Measurements from ENCODE around the gene CASKIN1. TPM values are rescaled to one million over a fixed set of nuclear protein-coding genes. Genes with fewer than 3 reads are reported as not detected.

The CASKIN1 gene
- total and polyA plus RNA-seq, 4 donors, result under 0.01 to 0.17 (median 0.09) TPM; not detected in 1

DNA sequence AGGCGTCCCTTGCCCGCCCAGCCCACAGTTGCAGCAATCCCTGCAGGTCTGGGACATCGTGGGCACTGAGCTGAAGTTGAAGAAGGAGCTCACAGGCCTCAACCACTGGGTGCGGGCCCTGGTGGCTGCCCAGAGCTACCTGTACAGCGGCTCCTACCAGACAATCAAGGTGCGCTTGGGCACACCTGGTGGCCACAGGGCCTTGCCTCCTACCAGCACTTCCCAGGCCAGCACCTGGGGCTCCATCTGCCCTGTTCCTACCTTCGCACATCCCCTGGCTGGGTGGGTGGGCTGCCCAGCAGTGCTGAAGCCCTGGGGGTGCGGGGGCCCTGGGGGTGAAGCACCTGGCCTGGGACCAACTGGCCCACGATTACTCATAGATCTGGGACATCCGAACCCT is 21.0 kb downstream of the CASKIN1 start:
- H3K9ac ChIP-seq (ENCODE audit: low read depth in 1 of 2, low read length in 2 of 2), result no peak overlapping the region
- H3K9me3 ChIP-seq (ENCODE audit: control insufficient read depth in 4 of 4, low read length in 3 of 4), result no peaks in the 10 kb centered on the region
- H3K27ac ChIP-seq (ENCODE audit: low read depth in 1 of 2, low read length in 2 of 2), result no peak overlapping the region
- no peak for DNase-seq (ENCODE audit: low spot score)
- WGBS, result 96% methylated on average over 10 of the region's 10 CpGs
- no peaks in the 10 kb centered on the region for H3K27me3 ChIP-seq (ENCODE audit: control insufficient read depth in 4 of 4, insufficient read depth in 4 of 4, low read length in 3 of 4)
- TF ChIP-seq, protein P1, sequence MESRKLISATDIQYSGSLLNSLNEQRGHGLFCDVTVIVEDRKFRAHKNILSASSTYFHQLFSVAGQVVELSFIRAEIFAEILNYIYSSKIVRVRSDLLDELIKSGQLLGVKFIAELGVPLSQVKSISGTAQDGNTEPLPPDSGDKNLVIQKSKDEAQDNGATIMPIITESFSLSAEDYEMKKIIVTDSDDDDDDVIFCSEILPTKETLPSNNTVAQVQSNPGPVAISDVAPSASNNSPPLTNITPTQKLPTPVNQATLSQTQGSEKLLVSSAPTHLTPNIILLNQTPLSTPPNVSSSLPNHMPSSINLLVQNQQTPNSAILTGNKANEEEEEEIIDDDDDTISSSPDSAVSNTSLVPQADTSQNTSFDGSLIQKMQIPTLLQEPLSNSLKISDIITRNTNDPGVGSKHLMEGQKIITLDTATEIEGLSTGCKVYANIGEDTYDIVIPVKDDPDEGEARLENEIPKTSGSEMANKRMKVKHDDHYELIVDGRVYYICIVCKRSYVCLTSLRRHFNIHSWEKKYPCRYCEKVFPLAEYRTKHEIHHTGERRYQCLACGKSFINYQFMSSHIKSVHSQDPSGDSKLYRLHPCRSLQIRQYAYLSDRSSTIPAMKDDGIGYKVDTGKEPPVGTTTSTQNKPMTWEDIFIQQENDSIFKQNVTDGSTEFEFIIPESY (IDR thresholded peaks at IDR 0.05), result no peak
- TF ChIP-seq FOXA2 (IDR thresholded peaks at IDR 0.05) (no peak), YY1 (IDR thresholded peaks at IDR 0.05) (no peak), TAF1 (conservative IDR thresholded peaks at IDR 0.05) (no peak), HNF4G (IDR thresholded peaks at IDR 0.05) (no peak), JUND (IDR thresholded peaks at IDR 0.05) (no peak), NR2F2 (IDR thresholded peaks at IDR 0.05) (no peak)
- TF ChIP-seq, protein P2, sequence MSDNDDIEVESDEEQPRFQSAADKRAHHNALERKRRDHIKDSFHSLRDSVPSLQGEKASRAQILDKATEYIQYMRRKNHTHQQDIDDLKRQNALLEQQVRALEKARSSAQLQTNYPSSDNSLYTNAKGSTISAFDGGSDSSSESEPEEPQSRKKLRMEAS (IDR thresholded peaks at IDR 0.05), result no peak
- TF ChIP-seq, protein P3, sequence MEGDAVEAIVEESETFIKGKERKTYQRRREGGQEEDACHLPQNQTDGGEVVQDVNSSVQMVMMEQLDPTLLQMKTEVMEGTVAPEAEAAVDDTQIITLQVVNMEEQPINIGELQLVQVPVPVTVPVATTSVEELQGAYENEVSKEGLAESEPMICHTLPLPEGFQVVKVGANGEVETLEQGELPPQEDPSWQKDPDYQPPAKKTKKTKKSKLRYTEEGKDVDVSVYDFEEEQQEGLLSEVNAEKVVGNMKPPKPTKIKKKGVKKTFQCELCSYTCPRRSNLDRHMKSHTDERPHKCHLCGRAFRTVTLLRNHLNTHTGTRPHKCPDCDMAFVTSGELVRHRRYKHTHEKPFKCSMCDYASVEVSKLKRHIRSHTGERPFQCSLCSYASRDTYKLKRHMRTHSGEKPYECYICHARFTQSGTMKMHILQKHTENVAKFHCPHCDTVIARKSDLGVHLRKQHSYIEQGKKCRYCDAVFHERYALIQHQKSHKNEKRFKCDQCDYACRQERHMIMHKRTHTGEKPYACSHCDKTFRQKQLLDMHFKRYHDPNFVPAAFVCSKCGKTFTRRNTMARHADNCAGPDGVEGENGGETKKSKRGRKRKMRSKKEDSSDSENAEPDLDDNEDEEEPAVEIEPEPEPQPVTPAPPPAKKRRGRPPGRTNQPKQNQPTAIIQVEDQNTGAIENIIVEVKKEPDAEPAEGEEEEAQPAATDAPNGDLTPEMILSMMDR (IDR thresholded peaks at IDR 0.05; ENCODE audit: low read depth, low read length, missing input control), result no peak
- H3K4me3 ChIP-seq (ENCODE audit: low read depth in 1 of 3, low read length in 3 of 3), result no peak overlapping the region
- no peaks in the 10 kb centered on the region for H3K4me1 ChIP-seq (ENCODE audit: control insufficient read depth in 4 of 4, insufficient read depth in 4 of 4, low read length in 3 of 4)
- H3K36me3 ChIP-seq (ENCODE audit: control insufficient read depth in 4 of 4, insufficient read depth in 3 of 4, low read depth in 1 of 4, low read length in 3 of 4), result peaks cover 12 to 61% (median 33%) of the 10 kb centered on the region in 4 donors

DNA sequence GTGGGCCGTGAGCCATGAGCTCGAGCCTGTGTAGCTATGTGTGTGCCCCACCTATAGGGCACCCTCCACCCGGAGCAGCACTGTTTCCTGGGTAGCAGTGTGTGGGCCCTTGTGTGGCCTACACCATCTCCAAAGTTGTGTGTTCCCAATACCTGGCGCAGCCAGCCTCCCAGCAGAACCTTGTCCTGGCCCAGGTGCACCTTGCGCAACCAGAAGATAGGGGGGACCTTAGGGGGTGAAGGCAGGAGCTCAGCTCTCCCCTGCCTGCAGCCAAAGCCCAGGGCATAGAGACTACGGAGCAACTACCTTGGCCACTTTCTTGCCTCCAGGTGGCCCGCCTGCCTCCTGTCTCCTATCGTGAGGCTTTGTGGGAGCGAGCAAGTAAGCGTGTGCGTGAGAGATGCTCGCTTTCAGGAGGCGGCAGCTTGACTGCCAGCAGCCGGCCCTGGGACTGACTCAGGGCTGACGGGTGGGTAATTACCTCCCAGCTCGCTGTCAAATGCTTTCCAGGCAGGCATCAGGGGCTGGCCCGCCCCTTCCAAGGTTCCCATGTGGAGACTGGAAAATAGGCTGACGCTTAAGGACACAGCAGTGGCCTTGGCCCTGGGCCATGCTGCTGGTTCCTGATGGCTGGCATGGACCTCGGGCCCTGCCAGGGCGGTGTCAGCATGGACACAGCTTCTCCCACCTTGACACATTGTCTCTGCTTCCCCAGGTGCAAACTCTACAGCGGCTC is 21.8 kb downstream of the CASKIN1 start:
- no peak for TF ChIP-seq RXRA (IDR thresholded peaks at IDR 0.05)
- no peak for TF ChIP-seq EGR1 (IDR thresholded peaks at IDR 0.05; ENCODE audit: low read depth in 2 of 2)
- TF ChIP-seq, protein P1 (IDR thresholded peaks at IDR 0.05), result no peak
- TF ChIP-seq, protein P4, sequence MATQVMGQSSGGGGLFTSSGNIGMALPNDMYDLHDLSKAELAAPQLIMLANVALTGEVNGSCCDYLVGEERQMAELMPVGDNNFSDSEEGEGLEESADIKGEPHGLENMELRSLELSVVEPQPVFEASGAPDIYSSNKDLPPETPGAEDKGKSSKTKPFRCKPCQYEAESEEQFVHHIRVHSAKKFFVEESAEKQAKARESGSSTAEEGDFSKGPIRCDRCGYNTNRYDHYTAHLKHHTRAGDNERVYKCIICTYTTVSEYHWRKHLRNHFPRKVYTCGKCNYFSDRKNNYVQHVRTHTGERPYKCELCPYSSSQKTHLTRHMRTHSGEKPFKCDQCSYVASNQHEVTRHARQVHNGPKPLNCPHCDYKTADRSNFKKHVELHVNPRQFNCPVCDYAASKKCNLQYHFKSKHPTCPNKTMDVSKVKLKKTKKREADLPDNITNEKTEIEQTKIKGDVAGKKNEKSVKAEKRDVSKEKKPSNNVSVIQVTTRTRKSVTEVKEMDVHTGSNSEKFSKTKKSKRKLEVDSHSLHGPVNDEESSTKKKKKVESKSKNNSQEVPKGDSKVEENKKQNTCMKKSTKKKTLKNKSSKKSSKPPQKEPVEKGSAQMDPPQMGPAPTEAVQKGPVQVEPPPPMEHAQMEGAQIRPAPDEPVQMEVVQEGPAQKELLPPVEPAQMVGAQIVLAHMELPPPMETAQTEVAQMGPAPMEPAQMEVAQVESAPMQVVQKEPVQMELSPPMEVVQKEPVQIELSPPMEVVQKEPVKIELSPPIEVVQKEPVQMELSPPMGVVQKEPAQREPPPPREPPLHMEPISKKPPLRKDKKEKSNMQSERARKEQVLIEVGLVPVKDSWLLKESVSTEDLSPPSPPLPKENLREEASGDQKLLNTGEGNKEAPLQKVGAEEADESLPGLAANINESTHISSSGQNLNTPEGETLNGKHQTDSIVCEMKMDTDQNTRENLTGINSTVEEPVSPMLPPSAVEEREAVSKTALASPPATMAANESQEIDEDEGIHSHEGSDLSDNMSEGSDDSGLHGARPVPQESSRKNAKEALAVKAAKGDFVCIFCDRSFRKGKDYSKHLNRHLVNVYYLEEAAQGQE (IDR thresholded peaks at IDR 0.05), result no peak
- TF ChIP-seq NR2F2 (IDR thresholded peaks at IDR 0.05), result no peak
- no peak for TF ChIP-seq SP1 (IDR thresholded peaks at IDR 0.05)
- no peak for TF ChIP-seq HNF4G (IDR thresholded peaks at IDR 0.05)
- TF ChIP-seq, protein P3 (IDR thresholded peaks at IDR 0.05; ENCODE audit: low read depth, low read length, missing input control), result no peak
- TF ChIP-seq FOXA1 (IDR thresholded peaks at IDR 0.05), result no peak
- TF ChIP-seq GABPA (IDR thresholded peaks at IDR 0.05 in 1 of 2, conservative IDR thresholded peaks at IDR 0.05 in 1 of 2), result no peak
- TF ChIP-seq TAF1 (conservative IDR thresholded peaks at IDR 0.05), result no peak
- no peak for TF ChIP-seq HNF4A (conservative IDR thresholded peaks at IDR 0.05)
- TF ChIP-seq, protein P2 (IDR thresholded peaks at IDR 0.05), result no peak
- TF ChIP-seq RAD21 (IDR thresholded peaks at IDR 0.05), result no peak
- TF ChIP-seq, protein P5, sequence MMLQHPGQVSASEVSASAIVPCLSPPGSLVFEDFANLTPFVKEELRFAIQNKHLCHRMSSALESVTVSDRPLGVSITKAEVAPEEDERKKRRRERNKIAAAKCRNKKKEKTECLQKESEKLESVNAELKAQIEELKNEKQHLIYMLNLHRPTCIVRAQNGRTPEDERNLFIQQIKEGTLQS (IDR thresholded peaks at IDR 0.05), result no peak
- no peak for TF ChIP-seq FOXA2 (IDR thresholded peaks at IDR 0.05)
- Histone ChIP-seq H3K4me3 (ENCODE audit: low read depth in 1 of 3, low read length in 3 of 3) (no peak overlapping the region), H3K9ac (ENCODE audit: low read depth in 1 of 2, low read length in 2 of 2) (no peak overlapping the region), H3K27ac (ENCODE audit: low read depth in 1 of 2, low read length in 2 of 2) (no peak overlapping the region), H3K36me3 (ENCODE audit: control insufficient read depth in 4 of 4, insufficient read depth in 3 of 4, low read depth in 1 of 4, low read length in 3 of 4) (peaks cover 12 to 64% (median 33%) of the 10 kb centered on the region in 4 donors), H3K27me3 (ENCODE audit: control insufficient read depth in 4 of 4, insufficient read depth in 4 of 4, low read length in 3 of 4) (no peaks in the 10 kb centered on the region), H3K4me1 (ENCODE audit: control insufficient read depth in 4 of 4, insufficient read depth in 4 of 4, low read length in 3 of 4) (no peaks in the 10 kb centered on the region), H3K9me3 (ENCODE audit: control insufficient read depth in 4 of 4, low read length in 3 of 4) (no peaks in the 10 kb centered on the region)
- no peak for DNase-seq (ENCODE audit: low spot score)
- 93% methylated on average over 21 of the region's 21 CpGs for WGBS
